Ishikawa (cell line): ENCODE data around the gene LPP.

Source experiments
- CEBPB ChIP-seq: IDR thresholded peaks from 2 replicates; pipeline ENCODE4 v1.6.1; 2012
- CREB1 ChIP-seq: IDR thresholded peaks from 2 replicates; pipeline ENCODE4 v1.6.1; 2012; ENCODE audit warnings: low read depth
- EGR1 ChIP-seq: IDR thresholded peaks from 2 replicates; pipeline ENCODE4 v1.6.1; 2012
- EP300 ChIP-seq: IDR thresholded peaks from 2 replicates; pipeline ENCODE4 v1.6.1; 2012; ENCODE audit warnings: borderline replicate concordance
- FOXM1 ChIP-seq: IDR thresholded peaks from 2 replicates; pipeline ENCODE4 v1.6.1; 2012; ENCODE audit warnings: low read depth, borderline replicate concordance
- RAD21 ChIP-seq: IDR thresholded peaks from 2 replicates; pipeline ENCODE4 v1.6.1; 2012; ENCODE audit warnings: low read depth
- TAF1 ChIP-seq: IDR thresholded peaks from 2 replicates; pipeline ENCODE4 v1.6.1; 2012; ENCODE audit warnings: low read depth, mild to moderate bottlenecking
- TCF12 ChIP-seq: IDR thresholded peaks from 2 replicates; pipeline ENCODE4 v1.6.1; 2012; ENCODE audit warnings: low read depth
- YY1 ChIP-seq: IDR thresholded peaks from 2 replicates; pipeline ENCODE4 v1.6.1; 2012; ENCODE audit warnings: low read depth
- ZBTB7A ChIP-seq: IDR thresholded peaks from 2 replicates; pipeline ENCODE4 v1.6.1; 2012; ENCODE audit warnings: low read depth
- TF ChIP-seq, protein P1 (sequence below): IDR thresholded peaks from 2 replicates; pipeline ENCODE4 v1.6.1; 2012; ENCODE audit warnings: low read depth, mild to moderate bottlenecking
- TF ChIP-seq, protein P2 (sequence below): IDR thresholded peaks from 2 replicates; pipeline ENCODE4 v1.6.1; 2012
- TF ChIP-seq, protein P3 (sequence below): IDR thresholded peaks from 2 replicates; pipeline ENCODE4 v1.6.1; 2012

DNA sequence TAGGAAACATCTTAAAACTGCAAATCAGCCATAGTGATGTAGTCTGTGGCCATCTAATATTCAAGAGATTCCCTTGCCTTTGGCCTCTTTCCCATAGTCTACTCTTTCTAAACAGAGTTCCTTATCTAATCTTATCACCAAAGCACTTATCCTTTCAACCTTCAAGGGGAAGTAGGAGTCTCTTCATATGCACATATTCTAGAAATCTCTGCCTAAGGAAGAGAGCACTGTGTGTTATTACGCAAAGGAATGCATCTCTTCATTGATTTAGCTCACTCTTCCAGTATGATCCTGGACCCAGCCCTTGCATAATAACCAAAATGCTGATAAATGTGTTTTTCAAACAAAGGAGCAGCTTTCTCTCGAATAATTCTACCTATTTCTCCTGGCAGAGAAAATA lies 764.1 kb downstream of the LPP start:
- TF ChIP-seq FOXM1 (no peak), EP300 (no peak), CREB1 (no peak), TAF1 (no peak), RAD21 (no peak), ZBTB7A (no peak), CEBPB (no peak), EGR1 (no peak), YY1 (no peak), TCF12 (no peak)
- TF ChIP-seq, protein P1, sequence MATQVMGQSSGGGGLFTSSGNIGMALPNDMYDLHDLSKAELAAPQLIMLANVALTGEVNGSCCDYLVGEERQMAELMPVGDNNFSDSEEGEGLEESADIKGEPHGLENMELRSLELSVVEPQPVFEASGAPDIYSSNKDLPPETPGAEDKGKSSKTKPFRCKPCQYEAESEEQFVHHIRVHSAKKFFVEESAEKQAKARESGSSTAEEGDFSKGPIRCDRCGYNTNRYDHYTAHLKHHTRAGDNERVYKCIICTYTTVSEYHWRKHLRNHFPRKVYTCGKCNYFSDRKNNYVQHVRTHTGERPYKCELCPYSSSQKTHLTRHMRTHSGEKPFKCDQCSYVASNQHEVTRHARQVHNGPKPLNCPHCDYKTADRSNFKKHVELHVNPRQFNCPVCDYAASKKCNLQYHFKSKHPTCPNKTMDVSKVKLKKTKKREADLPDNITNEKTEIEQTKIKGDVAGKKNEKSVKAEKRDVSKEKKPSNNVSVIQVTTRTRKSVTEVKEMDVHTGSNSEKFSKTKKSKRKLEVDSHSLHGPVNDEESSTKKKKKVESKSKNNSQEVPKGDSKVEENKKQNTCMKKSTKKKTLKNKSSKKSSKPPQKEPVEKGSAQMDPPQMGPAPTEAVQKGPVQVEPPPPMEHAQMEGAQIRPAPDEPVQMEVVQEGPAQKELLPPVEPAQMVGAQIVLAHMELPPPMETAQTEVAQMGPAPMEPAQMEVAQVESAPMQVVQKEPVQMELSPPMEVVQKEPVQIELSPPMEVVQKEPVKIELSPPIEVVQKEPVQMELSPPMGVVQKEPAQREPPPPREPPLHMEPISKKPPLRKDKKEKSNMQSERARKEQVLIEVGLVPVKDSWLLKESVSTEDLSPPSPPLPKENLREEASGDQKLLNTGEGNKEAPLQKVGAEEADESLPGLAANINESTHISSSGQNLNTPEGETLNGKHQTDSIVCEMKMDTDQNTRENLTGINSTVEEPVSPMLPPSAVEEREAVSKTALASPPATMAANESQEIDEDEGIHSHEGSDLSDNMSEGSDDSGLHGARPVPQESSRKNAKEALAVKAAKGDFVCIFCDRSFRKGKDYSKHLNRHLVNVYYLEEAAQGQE: no peak
- TF ChIP-seq, protein P2, sequence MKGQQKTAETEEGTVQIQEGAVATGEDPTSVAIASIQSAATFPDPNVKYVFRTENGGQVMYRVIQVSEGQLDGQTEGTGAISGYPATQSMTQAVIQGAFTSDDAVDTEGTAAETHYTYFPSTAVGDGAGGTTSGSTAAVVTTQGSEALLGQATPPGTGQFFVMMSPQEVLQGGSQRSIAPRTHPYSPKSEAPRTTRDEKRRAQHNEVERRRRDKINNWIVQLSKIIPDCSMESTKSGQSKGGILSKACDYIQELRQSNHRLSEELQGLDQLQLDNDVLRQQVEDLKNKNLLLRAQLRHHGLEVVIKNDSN: no peak
- TF ChIP-seq, protein P3, sequence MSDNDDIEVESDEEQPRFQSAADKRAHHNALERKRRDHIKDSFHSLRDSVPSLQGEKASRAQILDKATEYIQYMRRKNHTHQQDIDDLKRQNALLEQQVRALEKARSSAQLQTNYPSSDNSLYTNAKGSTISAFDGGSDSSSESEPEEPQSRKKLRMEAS: no peak
